Measurements from ENCODE around the gene ALDH4A1.
"Not testable (repeated sequence)": the region's sequence is repeated elsewhere in the genome, so short reads cannot be mapped to it uniquely, and the experiment has no call there.

ALDH4A1 gene

DNA sequence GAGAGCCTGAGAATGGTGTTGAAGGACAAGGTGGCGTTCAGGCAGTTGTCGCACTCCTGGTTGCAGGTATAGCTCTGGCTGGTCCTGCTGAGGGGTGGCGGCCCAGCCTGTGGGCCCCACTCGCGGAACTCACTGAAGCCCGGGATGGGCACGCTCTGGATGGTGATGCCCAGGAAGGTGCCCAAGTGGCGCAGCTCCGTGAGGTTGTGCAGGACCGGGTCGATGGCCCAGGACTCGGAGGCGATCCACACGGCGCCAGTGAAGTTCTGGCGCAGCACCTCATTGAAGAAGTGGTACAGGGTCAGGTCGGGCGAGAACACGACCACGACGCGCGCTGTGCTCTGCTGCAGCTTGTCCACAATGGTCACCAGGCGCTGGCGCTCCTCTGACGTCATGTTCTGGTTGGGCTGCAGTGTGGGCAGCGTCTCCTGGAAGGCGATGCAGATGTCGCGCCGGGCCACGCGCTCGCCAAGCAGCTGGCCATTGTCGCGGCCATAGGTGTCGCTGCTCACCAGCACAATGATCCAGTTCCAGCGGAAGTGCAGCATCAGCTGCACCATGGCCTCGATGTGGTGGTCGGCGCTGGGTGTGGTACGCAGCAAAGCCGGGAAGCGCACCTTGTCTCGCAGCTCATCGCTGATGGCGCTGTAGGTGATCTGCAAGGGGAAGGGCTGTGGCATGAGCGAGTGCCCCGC, 47.9 kb downstream of the ALDH4A1 start:
- no peak for DNase-seq (ENCODE audit: low spot score)

DNA sequence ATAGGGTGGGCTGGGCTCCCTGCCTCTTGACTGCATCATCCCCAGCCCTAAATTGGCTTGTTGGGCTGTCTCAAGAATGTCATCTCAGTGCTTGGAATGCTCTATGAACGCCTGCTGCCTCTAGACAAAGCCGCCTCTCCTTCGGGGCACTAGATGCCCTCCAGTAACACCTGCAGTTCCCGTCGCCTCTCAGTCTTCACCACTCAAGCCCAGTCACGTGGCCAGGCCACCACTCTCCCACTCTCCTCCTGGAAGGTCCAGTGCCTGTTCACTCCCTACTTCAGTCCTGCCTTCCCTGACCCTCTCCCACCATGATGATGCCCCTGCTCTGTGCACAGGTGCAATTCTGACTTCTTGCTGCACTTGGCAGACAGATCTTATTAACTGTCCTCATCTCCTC, 49.9 kb downstream of the ALDH4A1 start:
- DNase-seq (ENCODE audit: low spot score): no peak

DNA sequence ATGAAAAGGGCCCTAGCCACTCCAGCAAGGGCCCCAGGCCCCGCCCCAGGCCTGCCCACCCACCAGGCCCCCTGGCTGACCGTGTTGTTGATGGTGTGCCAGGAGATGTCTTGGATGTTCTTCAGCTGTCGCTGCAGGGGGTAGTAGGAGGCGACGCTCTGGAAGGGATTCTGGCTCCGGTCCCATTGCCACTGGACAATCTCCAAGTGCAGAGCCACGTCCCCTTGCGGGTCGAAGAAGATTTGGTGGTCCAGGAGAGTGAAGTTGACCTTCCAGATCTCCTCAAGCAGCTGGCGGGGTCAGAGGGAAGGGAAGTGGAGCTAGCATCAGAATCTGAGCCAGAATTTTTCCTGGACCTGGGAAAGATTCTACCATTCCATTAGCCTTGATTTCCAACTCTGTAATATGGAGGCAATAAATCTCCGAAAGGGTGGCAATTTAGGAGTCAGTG, 53.1 kb downstream of the ALDH4A1 start:
- no peak for DNase-seq (ENCODE audit: low spot score)

DNA sequence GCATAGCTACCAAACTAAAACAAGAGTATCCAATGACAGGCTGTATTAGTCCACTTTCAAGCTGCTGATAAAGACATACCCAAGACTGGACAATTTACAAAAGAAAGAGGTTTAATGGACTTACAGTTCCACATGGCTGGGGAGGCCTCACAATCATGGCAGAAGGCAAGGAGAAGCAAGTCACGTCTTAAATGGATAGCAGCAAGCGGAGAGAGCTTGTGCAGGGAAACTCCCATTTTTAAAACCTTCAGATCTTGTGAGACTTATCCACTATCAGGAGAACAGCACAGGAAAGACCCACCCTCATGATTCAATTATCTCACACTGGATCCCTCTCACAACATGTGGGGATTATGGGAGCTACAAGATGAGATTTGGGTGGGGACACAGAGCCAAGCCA, 54.6 kb downstream of the ALDH4A1 start:
- not testable (repeated sequence) for DNase-seq (ENCODE audit: low spot score)

DNA sequence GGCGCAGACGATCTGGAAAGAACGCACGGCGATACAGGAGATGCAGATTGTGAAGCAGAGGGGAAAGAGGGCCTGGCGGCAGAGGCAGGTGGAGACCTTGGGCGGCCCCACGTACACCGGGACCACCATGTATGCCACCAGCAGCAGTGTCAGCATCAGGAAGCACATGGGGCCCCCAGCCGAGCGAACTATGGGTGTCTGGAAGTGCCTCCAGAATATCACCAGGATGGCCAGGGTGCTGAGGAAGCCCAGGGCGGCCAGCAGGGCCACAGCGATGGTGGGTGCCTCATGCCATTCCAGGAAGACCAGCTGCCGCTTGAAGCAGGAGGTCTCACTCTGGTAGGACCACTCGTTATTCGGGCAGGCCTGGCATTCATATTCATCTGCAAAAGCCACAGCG, 62.2 kb downstream of the ALDH4A1 start:
- no peak for DNase-seq (ENCODE audit: low spot score)

DNA sequence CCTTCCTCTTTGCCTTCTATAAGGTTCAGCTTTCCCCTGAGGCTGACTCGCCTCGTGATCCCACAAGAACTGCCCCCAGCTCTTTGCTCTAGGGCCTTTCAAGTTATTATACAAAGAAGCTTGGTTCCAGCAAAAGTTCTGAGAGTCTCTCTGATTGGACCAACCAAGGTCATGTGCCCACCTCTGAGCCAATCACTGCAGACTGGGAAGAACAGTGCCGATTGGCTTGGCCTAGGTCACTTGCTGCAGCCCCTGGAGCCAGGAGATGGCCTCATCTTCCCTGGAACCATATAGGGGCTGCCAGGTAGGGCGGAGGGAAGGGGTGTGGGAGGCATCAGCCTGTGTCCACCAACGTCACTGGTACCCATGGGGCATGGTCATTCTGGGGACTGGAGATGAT, 65.7 kb downstream of the ALDH4A1 start:
- no peak for DNase-seq (ENCODE audit: low spot score)

DNA sequence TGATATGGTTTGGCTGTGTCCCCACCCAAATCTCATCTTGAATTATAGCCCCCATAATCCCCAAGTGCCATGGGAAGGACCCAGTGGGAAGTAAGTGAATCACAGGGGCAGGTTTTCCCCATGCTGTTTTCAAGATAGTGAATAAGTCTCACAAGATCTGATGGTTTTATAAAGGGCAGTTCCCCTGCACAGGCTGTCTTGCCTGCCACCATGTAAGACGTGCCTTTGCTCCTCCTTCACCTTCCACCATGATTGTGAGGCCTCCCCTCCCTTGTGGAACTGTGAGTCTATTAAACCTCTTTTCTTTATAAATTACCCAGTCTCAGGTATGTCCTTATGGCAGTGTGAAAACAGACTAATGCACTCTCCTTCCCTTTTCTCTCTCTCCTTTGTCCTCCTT, 70.0 kb downstream of the ALDH4A1 start:
- not testable (repeated sequence) for DNase-seq (ENCODE audit: low spot score)

DNA sequence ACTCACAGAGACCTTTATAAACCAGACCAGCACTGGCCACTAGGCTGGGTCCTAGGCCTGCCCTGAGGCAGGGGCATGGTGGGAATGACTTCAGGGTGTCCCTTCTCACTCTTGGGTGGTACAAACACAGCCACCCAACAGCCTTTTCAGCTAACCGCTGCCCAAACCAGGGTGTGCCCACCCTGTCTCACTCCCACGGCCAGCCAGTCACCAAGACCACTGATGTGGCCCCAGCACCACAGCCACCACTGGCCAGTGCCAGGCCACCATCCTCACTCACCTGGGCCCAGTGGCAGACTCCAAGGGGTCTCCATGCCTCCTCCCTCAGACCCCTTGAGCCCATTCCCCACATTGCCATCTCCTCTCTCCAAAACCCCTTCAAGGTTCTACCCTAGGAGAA, 70.7 kb downstream of the ALDH4A1 start:
- DNase-seq (ENCODE audit: low spot score): no peak

DNA sequence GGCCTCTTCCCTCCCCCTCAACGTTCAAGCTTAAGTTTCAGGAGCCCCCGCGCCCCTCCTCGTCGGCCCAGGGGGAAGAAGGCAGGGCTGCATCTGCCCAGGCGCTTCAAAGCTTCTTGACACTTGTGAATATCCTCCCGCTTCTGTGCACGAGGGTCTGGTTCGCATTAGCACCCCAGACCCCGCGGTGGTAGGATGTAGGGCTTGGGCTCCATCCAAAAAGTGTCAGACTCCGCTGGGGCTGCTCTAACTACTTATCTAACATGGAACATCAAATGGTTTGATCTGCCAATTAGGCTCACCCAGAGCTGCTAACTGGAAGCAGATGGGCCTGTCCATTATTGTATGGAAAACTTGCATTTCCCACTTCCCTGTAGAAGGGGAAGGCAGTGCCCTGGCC, 71.8 kb downstream of the ALDH4A1 start:
- DNase-seq (ENCODE audit: low spot score): no peak

DNA sequence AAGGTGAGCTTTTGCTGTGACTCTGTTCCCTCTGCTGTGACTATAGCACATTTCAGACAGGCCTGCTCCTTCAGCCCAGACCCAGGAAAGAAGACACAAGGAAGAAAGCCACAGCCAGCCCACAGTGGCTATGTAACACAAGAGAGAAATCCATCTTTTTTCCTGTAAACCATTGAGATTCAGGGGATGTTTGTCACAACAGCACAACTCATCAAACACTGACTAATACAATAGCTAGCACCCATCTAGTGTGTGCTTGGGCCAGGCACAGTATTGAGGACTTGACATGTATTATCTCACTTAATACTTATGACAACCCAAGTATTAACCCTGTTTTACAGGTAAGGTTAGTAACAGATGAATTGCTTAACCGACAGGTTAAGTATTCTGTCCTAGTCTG, 72.7 kb downstream of the ALDH4A1 start:
- DNase-seq (ENCODE audit: low spot score): no peak

DNA sequence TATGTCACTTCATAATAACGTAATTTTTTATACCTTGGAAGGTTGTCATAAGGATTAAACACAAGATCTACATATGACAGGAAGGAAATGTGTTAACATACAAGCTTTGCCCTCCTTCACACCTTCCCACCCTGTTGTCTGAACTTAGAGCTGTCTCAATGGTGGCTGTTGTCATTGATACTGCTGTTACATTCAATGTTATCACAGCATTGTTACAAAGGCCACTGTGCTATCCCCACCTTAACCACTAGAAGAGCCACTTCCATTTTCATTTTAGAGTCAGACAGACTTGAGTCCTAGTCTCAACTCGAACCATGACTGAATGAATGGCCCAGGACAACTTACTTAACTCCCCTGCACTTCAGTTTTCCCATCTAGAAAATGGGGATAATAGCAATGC, 74.1 kb downstream of the ALDH4A1 start:
- DNase-seq (ENCODE audit: low spot score): no peak

DNA sequence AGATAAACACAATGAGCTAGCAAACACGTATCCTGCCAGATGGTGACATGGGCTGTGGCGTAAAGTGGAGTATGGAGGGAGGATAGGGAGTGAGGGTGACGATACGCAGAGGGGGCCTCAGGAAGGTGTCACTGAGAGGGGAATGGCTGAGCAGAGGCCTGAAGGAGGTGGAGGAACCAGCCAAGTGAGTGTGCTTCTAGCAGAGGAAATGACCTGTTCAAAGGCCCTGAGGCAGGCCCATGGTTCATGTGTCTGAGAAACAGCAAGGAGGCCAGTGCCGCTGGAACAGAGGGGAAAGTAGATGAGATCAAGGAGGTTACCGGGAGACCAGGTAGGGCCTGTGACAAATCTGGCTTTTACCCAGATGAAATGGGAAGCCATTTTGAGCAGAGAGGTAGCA, 78.9 kb downstream of the ALDH4A1 start:
- no peak for DNase-seq (ENCODE audit: low spot score)

Measured in AG08396 (cell line).